Skin epidermis (tissue), 12 donors: ENCODE results near the gene CD19.
"Not testable (repeated sequence)": the region's sequence is repeated elsewhere in the genome, so short reads cannot be mapped to it uniquely, and the experiment has no call there.

Experiments
- H3K27ac ChIP-seq, 21 experiments: fragments of 200-600 bp; sonication (generic) in 11 of 21; one replicate each; pipeline ENCODE4 v1.5.0; 2020; ENCODE audit warnings: mild to moderate bottlenecking in 3 of 21, inconsistent platforms in 2 of 21, moderate library complexity in 2 of 21
- H3K4me3 ChIP-seq, 7 experiments: fragments of 200-600 bp; sonication (generic) in 2 of 7; one replicate each; pipeline ENCODE4 v1.5.0; 2020; ENCODE audit warnings: inconsistent platforms in 2 of 7, mild to moderate bottlenecking in 2 of 7, moderate library complexity in 1 of 7

The CD19 gene

DNA sequence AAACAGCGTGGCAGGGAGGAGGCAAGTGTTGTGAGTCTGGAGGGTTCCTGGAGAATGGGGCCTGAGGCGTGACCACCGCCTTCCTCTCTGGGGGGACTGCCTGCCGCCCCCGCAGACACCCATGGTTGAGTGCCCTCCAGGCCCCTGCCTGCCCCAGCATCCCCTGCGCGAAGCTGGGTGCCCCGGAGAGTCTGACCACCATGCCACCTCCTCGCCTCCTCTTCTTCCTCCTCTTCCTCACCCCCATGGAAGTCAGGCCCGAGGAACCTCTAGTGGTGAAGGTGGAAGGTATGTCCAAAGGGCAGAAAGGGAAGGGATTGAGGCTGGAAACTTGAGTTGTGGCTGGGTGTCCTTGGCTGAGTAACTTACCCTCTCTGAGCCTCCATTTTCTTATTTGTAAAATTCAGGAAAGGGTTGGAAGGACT, at the start of gene CD19:
Gene CD19 (plus strand): TSS at position 171 of the 425 bp plus-strand sequence. CDS start 30 bp downstream, at position 201.
- H3K27ac ChIP-seq: peak within 1 kb of the TSS in 3 of 21 experiments; percentile 42 to 71 (median 57)
- H3K4me3 ChIP-seq: no peak within 1 kb of the TSS

- Histone ChIP-seq H3K4me3 (no peak overlapping the region), H3K27ac (no peak overlapping the region)
Measured at GRCh38 chr16:28882551-28883160, 49.1 kb upstream of the CD19 start.

DNA sequence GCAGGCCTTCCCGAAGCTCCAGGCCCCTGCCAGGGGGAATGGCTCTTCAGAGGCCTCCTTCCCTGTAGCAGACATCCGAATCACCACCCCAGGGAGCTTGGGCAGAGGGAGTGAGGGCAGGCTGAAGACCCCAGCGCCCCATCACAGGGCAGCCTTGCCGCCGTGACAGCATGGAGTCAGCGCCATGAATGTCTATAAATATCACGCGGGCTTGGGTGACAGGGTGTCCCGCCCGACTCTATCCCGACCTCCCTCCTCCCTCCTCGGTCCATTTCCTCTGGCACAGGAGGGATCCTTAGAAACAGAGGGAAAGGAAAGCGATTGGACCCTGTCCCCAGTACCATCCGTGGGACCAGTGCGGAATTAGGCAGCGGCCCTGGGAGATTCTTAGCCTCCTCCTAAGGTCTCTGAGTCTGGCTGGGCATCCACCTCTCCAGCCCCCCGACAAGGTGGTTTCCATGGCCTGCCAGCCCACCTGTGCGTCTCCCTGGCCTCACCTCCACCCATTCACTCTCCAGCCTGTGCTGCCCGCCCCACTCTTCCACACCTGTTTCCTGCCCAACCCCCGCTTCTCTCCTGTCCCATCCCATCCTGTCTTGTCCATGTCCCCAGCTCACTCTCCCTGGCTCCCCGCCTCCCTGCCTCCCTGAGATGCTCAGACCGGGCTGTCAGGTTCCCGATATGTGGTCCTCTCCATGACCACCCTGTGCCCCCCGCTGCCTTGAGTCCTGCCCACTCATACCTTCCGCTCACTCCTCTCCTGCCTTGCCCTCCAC, 48.4 kb upstream of the CD19 start:
- Histone ChIP-seq H3K4me3 (no peak overlapping the region), H3K27ac (no peak overlapping the region)

DNA sequence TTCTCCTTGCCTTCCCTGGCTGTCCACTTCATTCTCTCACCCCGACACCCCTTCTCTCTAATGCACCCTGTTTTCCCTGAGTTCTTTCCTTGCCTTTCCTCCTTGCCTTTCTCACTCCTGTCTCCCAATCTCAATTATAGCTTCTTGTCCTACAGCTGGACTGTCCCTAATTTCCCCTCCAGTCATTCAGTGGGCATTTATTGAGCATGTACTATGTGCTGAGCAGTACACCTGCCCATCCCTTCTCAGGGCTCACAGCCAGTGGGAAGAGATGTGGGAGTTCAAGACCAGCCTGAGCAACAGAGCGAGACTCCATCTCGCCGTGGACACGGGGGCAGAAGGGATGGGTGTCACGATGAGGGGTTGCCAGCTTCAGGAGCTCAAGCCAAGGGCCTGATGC, 47.7 kb upstream of the CD19 start:
- H3K4me3 ChIP-seq: no peak overlapping the region
- H3K27ac ChIP-seq: no peak overlapping the region

DNA sequence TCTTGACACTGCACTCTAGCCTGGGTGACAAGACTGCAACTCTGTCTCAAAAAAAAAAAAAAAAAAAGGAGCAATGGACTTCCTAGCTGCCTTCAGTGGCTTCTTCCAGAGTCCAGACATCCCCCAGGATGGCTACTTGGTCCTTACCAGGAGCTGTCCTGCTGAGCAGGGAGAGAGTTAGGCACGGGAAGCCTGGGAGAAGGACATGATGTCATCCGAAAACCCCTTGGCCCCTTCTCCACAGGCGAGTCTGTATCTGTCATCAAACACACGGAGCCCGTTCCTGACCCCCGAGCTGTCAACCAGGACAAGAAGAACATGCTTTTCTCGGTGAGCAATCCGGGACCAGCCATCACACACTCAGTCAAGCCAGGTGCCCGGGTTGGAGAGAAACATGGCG, 44.8 kb upstream of the CD19 start:
- H3K4me3 ChIP-seq: no peak overlapping the region
- no peak overlapping the region for H3K27ac ChIP-seq

GRCh38 chr16:28890355-28890754, 41.4 kb upstream of the CD19 start:
- not testable (repeated sequence) for H3K4me3 ChIP-seq, H3K27ac ChIP-seq

- no peak overlapping the region for H3K4me3 ChIP-seq
Measured at GRCh38 chr16:28891964-28892890, 39.5 kb upstream of the CD19 start.

DNA sequence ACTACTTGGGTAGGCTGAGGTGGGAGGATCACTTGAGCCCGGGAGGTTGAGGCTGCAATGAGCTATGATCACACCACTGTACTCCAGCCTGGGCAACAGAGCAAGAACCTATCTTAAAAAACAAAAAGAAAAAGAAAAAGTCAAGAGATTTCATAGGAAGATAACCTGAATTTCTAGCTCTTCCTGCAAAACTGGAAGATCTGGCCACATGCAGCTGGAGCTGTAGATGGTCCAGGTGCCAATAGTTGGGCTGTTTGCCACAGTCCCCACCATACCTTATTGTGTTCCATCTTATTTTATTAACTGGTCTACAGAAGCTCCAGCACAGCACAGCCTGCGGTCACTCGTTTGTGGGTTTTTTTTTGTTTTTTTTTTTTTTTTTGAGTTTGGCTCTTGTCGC, 38.5 kb upstream of the CD19 start:
- Histone ChIP-seq H3K27ac (no peak overlapping the region), H3K4me3 (no peak overlapping the region)

More at GRCh38 chr16:28891964-28892890, 39.5 kb upstream of the CD19 start:
- no peak overlapping the region for H3K27ac ChIP-seq

- Histone ChIP-seq H3K27ac (no peak overlapping the region), H3K4me3 (no peak overlapping the region)
Measured at GRCh38 chr16:28895609-28896008, 36.2 kb upstream of the CD19 start.

DNA sequence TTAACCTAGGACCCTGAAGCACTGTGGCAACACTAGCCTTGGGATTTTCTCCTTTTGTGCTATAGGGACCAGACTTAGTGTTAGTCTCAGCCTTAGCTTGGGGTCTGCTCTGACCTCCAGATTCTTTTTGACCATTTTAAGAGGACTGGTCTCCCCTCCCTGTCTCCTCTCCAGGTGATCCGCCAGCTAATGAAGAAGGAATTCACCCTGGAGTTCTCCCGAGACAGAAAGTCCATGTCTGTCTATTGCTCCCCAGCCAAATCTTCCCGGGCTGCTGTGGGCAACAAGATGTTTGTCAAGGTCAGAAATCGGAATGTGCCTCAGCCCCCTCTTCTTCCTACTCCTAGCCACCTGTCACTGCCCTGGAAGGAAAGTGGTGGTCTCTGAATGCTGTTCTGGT, 33.9 kb upstream of the CD19 start:
- H3K27ac ChIP-seq: no peak overlapping the region
- no peak overlapping the region for H3K4me3 ChIP-seq

- Histone ChIP-seq H3K27ac (no peak overlapping the region), H3K4me3 (no peak overlapping the region)
Measured at GRCh38 chr16:28898266-28898665, 33.5 kb upstream of the CD19 start.

DNA sequence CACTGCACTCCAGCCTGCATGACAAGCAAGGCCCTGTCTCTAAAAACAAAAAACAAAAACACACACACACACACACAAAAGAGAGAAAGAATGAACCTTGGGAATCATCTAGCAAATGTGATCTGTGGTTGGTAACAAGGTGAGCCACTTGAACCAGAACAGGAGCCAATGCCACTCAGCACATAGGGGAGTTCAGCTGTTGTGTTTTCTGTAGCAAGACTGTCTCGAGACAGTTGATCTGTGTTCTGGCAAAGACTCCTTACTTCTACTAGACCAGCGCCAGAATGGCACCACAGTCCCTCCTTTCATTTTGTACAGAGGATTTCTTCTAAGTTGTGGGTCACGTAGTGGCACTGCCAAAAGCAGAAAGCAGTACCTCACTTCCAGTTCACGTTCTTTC, 32.8 kb upstream of the CD19 start:
- H3K4me3 ChIP-seq: no peak overlapping the region
- H3K27ac ChIP-seq: no peak overlapping the region

DNA sequence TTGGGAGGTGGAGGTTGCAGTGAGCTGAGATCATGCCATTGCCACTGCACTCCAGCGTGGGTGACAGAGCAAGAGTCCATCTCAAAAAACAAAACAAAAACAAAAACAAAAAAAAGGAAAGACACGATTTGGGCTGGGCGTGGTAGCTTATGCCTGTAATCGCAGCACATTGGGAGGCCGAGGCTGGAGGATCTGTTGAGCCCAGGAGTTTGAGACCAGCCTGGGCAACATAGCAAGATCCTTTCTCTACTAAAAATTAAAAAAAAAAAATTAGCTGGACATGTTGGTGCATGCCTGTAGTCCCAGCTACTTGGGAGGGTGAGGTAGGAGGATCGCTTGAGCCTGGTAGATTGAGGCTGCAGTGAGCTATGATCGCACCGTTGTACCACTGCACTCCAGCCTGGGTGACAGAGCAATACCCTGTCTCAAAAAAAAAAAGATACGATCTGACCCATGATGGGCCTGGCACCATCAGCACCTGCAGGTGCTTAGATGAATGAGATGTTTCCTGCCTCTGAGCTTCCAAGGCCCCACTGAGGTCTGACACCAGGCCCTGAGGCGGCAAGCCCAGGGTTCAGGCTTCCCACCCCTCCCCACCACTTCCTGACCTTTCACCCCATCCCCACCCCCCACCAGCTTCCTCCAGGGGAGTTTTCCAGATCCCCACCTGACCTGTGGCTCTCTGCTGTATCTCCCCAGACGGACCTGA, 31.7 kb upstream of the CD19 start:
- Histone ChIP-seq H3K4me3 (no peak overlapping the region), H3K27ac (no peak overlapping the region)

GRCh38 chr16:28900601-28901000, 31.2 kb upstream of the CD19 start:
- H3K27ac ChIP-seq: no peak overlapping the region
- H3K4me3 ChIP-seq: no peak overlapping the region

- H3K4me3 ChIP-seq: no peak overlapping the region
- H3K27ac ChIP-seq: no peak overlapping the region
Measured at GRCh38 chr16:28901862-28902261, 29.9 kb upstream of the CD19 start.

- peak overlapping the region in 1 of 21 experiments; percentile 29 for H3K27ac ChIP-seq
- no peak overlapping the region for H3K4me3 ChIP-seq
Measured at GRCh38 chr16:28902909-28903308, 28.9 kb upstream of the CD19 start.

DNA sequence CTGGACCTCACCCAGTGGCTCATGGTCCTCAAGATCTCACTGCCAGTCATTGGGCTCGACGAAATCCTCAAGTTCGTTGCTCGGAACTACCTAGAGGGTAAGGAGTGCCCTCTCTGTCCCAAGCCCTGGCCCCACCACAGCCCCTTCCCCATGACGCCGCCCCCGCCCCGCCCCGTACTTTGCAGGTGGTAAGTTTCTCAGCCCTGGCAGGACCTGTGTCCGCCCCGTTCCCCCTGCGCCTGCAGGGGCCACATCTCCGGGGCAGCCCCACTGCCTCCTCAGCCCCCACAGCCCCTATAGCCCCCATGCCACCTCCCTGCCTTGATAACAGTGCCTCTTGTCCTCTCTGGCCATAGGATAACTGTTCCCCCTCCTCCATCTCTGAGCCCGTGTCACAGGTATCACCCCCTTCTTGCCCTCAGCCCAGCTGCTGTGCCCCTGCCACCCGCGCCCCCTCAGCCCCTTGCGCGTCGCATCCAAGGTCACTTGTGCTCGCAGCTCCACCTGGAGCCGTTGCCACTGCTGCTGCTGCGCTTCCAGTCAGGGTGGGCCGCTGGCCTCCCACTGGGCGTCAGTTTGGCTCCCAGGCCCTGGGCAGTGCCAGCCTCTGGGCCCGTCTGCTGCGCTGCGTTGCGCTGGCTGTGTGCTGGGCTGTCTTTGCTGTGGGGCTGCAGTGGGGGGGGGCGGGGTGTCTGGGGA, 28.3 kb upstream of the CD19 start:
- no peak overlapping the region for H3K4me3 ChIP-seq
- peak overlapping the region in 1 of 21 experiments; percentile 29 for H3K27ac ChIP-seq

GRCh38 chr16:28904363-28904762, 27.4 kb upstream of the CD19 start:
- Histone ChIP-seq H3K4me3 (no peak overlapping the region), H3K27ac (no peak overlapping the region)

GRCh38 chr16:28904828-28905227, 26.9 kb upstream of the CD19 start:
- H3K4me3 ChIP-seq: no peak overlapping the region
- H3K27ac ChIP-seq: no peak overlapping the region
